Retinal pigment epithelial cell (primary cell): ENCODE results near the gene PDE10A.
"Not testable (repeated sequence)": the region's sequence is repeated elsewhere in the genome, so short reads cannot be mapped to it uniquely, and the experiment has no call there.

Experiments used
- DNase-seq: peaks from one replicate; pipeline ENCODE4 v3.0.0-alpha.2; 2010; ENCODE audit warnings: low read depth
- H3K4me3 ChIP-seq: 2 replicates; pipeline ENCODE4 v1.5.1; 2011; ENCODE audit warnings: mild to moderate bottlenecking, low read length, control low read depth, moderate library complexity
- CTCF ChIP-seq: conservative IDR thresholded peaks from 2 replicates; pipeline ENCODE4 v1.5.1; 2011; ENCODE audit warnings: low read depth, low read length, control low read depth, inconsistent platforms

PDE10A gene

GRCh38 chr6:165480916-165481315, 182.1 kb downstream of the PDE10A start:
- TF ChIP-seq CTCF, result no peak
- no peak for DNase-seq
- H3K4me3 ChIP-seq, result no peak overlapping the region

GRCh38 chr6:165478581-165478980, 184.5 kb downstream of the PDE10A start:
- no peak overlapping the region for H3K4me3 ChIP-seq
- no peak for DNase-seq
- no peak for TF ChIP-seq CTCF

GRCh38 chr6:165469483-165469882, 193.6 kb downstream of the PDE10A start:
- no peak overlapping the region for H3K4me3 ChIP-seq
- no peak for DNase-seq
- no peak for TF ChIP-seq CTCF

- no peak for TF ChIP-seq CTCF
- no peak for DNase-seq
- no peak overlapping the region for H3K4me3 ChIP-seq
Observed at GRCh38 chr6:165468340-165469235, 194.5 kb downstream of the PDE10A start.

- not testable (repeated sequence) for DNase-seq, H3K4me3 ChIP-seq
Observed at GRCh38 chr6:165463499-165463898, 199.5 kb downstream of the PDE10A start.

- H3K4me3 ChIP-seq, DNase-seq: not testable (repeated sequence)
Observed at GRCh38 chr6:165459605-165460301, 203.3 kb downstream of the PDE10A start.

- no peak for DNase-seq
- no peak for TF ChIP-seq CTCF
- H3K4me3 ChIP-seq, result no peak overlapping the region
Observed at GRCh38 chr6:165458134-165458533, 204.9 kb downstream of the PDE10A start.

- TF ChIP-seq CTCF, result no peak
- no peak overlapping the region for H3K4me3 ChIP-seq
- peak; percentile 2 for DNase-seq
Observed at GRCh38 chr6:165456286-165456685, 206.8 kb downstream of the PDE10A start.
